T-helper 1 cell (primary cell): ENCODE data around the gene TNRC18.
A peak's percentile ranks its signal among the peaks of the same experiment; 100 is the strongest.

ENCODE experiments used
- DNase-seq, 5 donors: peaks; one replicate each; pipeline ENCODE4 v3.0.0-alpha.2; 2012 to 2020

Gene TNRC18

DNA sequence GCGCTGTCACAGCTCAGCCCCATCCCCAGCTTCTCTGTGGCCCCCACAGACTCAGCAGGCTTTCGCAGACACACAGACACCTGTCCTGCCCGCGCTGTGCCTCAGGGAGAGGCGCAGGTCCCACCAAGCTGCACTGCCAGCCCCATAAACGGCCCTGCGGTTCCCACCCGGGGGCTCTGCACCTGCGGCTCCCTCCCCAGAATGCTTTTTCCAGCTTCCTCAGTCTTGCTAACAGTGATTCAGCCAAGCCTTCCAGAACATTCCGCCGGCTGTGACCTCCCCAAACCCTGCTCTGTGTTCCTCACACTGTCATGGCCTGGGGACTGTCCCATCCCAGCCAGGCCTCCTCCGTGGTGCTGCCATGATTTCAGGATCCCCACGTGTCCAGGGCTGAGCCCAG is 27.8 kb upstream of the TNRC18 start:
- DNase-seq: no peak

DNA sequence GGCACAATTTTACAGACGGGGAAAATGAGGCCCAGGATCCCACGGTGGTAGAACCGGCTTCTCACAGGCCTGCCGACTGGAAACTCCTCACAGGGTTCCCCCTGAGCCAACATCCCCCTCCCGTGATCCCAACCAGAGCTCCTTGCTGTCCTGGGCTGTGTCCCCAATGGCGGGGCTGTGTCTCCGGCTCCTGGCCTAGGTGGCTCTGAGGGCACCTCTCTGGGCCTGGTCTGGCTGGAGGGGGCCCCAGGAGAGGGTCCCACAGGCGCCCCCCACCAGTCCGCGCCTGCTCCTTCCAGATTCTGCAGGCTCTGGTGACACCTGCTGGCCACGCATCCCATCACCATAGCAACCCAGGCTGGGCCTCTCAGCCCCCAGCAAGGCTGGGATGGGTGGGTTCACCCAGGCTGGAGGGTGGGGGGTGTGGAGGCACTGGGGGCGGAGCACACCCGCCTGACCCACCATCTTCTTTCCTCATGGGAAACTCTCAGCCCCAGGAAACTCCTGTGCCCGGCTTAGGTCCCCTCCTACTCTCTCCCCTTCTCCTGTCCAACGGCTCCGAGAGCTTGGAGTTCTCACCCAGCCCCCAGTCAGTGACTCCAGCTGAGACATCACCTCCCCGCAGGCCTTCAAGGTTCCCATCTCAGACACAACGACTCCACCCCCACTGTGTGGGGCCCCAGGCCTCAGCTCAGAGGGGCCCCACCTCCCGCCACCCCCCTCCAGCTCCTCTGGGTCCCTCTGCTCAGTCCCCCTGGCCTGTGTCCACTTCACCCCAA is 27.1 kb upstream of the TNRC18 start:
- peak in 2 of 5 donors; percentile 19 to 29 for DNase-seq

DNA sequence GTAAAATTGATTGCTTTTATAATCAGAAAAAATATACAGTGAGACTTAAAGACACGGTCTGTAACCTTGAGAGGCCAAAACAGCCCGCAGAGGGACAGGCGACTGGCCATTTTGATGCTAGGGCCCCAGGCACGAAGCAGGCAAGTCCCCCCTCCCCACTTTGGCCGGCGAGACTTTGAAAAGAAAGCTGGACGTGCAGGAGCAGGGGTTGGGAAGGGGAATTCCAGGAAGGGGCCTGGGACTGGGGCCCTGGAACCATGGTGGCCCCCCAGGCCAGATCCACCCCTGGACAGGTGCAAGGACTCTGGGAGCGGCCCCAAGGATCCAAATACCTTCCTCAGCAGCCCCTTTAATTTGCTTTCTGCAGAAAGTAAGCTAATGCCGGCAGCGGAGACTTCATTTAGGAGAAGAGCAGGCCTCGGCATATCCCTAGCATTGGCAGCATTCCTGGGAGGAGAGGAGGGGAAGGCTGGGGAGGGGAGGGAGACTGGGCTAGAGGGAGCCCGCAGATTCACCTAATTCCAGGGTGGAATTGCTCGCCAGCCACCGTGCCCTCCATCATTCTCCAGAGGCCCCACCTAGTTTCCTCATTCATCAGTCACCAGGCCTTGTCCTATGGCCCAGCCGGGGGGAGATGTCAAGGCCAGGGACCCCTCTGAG is 24.9 kb upstream of the TNRC18 start:
- DNase-seq: no peak

DNA sequence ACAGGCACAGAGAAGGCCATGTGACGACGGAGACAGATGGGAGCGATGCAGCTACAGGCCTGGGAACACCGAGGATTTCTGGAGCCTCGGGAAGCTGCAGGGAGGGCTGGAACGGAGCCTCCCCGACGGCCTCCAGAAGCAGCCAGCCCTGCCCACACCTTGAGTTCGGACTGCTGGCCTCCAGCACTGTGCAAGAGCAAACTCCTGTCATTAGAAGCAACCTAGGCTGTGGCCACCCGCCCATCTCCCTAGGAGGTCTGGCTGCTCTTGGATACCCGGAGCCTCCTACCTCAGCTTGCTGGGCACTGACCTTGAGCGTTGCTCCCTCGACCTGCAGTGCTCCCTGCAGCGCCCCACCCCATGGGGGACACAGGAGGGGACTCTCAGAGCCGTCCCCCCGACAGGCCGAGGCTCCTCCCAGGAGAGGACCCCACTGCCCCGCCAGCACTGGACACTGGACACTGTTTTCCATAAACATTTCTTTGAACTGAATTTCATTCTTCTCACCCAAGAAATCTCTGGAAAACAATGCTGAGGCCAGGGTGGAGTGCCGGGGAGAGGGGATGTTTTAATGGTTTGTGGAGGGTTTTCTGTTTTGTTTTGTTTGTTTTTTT is 22.5 kb upstream of the TNRC18 start:
- DNase-seq: no peak

DNA sequence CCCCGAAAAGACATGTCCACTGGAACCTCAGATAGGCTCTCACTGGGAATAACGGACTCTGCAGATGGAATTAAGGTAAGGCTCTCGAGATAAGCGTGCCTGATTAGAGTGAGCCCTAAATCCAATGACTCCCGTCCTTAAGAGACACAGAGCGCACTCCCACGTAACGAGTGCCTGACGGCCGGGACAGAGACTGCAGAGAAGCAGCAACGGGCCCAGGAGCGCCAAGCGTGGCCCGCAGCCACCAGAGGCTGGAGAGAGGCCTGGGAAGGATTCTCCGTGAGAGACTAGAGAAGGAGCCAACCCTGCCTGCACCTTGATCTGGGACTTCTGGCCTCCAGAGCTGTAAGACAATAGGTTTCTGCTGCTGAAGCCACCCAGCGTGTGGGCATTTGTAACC is 20.0 kb upstream of the TNRC18 start:
- DNase-seq: no peak

DNA sequence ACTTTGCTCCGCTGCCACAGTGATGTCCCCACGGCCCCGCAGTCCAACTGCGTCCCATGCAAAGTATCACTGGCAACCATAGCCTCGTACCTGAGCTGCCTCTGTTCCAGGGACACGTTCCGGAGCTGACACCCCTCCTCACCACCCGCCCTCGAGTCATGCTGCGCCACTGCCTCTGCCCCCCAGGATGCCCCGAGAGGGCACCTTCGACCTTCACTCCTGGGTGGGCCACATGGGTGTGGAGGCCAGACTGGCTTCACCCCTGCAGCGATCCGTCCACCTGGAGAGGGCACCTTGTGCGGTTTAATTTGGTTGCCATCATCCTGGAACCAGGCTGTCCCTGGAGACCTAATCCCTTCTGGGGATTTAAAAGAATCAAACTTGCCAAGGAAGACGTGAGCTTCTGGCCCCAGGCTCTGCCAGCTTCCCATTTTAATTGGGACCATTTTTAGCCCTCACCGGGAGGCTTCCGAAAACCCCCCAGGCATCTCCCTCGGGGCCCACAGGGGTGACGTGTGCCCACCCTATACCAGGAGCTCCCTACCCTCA is 19.2 kb upstream of the TNRC18 start:
- no peak for DNase-seq

DNA sequence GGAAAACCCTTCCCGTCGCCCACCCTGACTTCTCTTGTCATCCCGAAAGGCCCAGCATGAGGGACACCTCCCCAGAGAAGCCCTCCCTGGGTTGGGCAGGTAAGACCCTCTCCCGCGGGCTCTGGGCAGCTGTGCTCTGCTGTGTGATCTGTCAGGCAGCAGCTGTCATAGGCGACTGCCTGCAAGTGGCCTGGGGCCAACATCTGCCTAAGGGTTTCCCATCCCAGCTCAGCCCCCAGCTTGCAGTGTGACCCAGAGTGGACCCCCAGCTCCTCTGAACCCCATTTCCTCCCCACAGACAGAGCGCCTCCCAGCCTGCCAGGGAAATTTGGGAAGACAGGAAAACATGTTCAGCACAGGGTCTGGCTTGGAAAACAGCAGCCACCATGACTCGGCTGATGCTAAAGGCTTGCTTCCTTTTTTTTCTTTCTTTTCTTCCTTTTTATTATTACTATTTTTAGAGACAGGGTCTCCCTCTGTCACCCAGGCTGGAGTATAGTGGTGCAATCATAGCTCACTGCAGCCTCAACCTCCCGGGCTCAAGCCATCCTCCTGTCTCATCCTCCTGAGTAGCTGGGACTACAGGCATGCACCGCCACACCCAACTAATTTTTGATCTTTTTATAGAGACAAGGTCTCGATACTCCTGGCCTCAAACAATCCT is 18.3 kb upstream of the TNRC18 start:
- DNase-seq: no peak

DNA sequence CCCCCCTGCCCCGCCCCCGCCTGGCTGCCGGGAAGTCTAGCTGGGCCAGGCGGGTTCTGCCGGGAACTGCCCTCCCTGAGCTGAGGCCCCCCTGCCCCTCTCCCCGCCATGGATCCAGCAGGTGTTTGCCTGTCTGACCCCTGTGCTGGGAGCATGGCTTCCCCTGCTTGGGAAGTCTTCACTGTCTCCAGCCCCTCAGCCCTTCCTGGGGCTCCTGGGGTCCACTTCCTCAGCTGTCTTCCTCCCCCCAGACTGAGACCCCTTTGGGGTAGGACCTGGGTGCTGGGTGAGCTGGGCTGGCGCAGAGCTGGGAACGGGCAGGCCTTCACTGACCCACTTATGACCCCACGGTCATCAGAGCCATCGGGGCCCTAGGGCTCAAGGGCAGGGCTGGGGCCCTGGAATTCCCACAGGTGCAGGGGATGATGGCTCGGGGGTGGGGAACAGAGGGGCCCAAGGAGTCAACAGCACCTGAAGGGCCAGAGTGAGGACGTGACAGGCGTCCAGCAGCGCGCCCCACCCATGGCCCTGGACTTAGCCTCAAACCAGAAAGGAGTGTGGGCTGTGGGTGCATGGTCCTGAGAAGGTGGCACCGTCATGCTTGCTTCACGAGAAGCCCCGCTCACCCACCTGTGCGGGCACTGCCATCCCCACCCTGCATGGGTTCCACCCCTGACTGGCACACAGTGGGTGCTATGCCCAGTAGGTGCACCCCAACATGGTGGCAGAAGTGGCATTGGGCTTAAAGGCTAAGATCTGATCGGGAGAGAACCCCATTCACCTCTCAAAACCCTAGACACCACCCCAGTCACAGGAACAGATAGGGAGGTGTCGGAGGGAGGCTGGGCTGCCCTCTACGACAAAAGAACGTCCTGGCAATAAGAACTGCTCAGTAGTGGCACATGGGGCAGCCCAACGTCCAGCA is 16.2 kb upstream of the TNRC18 start:
- DNase-seq: no peak

DNA sequence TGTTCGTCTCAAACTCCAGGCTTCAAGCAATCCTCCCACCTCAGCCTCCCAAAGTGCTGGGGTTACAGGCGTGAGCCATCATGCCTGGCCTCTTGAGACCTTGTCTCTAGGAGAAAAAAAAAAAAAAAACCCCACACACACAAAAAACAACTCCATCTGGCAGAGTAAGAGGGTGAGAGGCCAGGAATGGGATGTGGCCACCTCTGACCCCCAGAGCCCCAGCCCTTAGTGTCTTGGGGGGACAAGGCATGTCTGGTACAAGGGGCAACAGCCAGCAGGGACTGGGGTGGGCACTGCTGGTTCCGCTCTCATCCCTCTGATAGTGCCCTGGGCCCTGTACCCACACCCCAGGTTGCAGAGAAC is 15.6 kb upstream of the TNRC18 start:
- DNase-seq: no peak

DNA sequence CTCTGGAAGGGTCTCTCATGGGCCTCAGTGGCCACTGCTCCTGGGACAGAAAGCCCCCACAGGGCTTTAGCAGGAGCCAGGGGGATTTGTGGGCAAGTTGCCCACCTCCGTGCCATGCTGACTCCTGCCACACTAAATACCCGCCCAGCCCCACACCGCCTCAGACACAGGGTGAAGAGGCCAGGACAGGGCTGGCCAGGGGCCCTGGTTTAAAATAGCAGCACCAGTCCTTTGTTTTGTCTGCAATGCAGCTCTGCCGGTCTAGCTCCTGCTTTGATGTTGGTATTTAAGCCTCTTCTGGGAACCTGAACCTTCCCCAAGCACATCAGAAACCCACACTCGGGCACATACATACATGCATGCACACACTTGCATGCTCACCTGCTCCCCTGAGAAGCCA is 14.4 kb upstream of the TNRC18 start:
- DNase-seq: no peak

DNA sequence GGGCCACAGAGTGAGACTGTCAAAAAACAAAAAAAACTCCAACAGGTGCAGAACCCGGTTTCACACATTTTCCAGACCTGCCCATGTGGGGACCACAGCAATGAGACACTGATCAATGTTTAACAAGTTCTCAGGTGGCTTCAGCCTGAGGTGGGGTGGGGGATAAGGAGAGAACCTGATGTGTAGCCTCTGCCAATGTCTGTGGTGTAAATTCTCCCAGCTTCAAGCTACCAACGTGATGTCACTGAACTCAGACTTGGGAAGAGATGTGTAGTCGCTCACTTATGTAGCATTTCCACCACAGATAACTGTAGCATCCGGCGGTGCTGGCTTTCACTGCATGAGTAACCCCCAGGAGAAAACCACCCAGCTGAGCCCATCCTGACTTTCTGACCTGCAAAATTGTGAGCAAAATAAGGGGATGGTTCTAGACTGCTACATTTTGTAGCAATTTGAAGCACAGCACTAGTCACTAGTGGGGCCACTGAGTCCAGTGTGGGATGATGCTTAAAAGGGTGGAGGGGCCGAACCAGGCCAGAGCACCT is 13.8 kb upstream of the TNRC18 start:
- DNase-seq: no peak

DNA sequence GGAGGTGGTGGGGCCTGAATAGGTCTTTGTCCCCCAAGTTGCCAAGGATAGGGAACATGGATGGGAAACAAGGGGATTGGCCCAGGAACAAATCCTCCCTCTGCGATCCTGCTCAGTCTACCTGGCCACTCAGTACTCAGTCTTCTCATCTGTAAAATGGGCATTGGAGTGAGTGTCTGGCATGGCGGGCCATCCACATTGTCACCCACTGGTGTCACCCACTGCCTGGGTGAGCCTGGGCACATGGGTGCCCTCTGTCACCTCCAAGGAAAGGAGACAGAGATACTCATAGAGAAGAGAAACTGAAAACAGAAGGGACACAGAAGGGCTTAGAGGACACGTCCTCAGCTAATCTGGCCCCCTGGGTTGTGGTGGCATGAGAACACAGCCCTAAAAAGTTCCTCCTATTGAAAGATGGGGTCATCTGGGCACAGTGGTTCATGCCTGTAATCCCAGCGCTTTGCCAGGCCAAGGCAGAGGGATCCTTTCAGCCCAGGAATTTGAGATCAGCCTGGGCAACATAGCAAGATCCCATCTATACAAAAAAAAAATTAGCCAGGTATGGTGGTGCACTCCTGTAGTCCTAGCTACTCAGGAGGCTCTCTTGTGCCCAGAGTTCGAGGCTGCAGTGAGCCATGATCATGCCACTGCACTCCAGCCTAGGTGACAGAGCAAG is 12.5 kb upstream of the TNRC18 start:
- no peak for DNase-seq

DNA sequence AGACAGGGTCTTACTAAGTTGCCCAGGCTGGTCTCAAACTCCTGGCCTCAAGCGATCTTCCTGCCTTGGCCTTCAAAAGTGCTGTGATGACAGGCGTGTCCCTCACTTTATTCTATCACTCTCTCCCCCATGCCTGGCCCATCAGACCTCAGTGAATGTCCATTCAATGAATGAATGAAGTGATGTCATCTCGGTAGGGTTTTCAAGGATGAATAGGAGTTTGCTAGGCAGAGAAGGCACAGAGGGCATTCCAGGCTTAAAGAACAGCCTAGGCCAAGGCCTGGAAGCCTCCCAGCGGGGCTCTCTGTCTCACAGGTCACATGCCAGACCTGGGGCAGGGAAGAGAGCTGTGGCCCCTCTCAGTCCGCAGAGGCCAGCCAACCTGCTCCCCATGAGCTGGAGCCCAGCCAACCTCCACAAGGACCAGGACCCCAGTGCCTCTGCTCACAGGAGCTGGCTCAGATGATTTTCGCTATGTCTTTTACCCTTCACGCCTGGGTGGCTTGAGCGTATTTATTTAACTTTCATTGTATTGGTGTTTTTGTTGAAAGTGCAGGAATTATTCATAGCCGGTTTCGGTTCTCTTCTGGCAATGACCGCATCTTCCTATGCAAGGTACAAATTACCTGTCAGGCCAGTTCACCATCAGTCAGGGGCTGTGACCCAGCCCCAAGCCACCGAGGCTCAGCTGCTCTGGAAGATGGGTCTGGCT is 11.8 kb upstream of the TNRC18 start:
- no peak for DNase-seq

DNA sequence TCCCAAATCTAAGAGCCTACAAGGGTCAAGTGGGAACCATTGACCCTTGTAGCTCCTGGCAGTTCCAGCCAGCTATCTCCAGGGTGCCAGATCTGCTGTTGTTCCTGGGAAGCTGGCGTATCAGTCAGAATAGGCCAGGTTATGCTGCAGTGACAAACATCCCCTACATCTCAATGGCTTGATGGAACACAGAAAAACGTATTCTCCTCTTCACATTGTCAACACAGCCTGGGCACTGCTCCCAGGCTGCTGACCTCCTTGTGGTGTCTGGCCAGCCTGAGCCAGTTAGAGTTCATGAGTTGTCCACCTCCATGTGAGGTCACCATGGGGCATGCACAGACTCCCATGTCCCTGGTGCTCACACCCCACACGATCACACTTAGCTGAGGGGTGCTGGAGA is 9.5 kb upstream of the TNRC18 start:
- DNase-seq: no peak

DNA sequence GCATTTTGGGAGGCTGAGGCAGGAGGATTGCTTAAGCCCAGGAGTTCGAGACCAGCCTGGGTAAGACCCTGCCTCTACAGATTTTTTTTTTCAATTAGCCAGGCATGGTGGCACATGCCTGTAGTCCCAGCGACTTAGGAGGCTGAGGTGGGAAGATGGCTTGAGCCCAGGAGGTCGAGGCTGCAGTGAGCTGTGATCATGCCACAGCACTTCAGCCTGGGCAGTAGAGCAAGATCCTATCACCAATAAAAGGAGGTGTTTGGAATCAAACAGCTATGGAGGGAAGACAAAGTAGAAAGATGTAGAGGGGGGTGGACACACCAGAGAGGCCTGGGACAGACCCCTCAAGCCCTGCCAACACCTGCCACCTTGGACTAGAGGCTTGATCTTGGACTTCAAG is 9.1 kb upstream of the TNRC18 start:
- DNase-seq: no peak

DNA sequence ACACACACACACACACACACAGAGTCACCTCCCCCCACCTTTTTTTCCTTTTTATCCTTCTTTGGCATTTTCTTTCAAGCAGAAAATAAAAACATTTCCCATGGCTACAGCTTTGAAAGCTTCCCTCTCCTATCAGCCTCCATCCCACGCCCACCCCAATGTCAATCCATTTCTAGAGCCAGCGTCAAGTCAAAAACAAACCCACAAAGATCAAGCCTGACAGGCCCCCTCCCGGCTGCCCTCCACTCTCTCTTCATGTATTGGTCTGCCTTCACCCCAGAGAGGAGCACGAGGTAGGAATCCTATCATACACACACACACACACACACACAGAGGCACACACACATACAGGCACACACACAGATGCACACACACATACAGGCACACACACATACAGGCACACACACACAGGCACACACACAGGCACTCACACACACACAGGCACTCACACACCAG is 8.0 kb upstream of the TNRC18 start:
- DNase-seq: no peak

DNA sequence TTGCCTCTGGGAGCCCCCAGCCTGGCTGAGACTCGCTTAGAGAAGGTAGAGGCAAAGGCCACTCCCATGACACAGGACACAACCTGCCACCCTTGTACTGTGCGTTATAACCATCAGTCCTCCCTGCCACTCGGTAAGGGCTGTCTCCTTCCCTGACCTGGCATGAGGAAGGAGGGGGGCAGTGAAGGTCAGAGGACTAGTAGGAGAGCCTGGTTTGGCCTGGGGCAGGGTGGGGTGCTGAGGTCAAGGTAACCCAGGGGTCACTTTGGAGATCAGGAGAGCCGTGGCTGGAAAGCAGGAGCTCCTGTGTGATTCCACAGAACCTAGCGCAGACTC is 6.9 kb upstream of the TNRC18 start:
- no peak for DNase-seq

DNA sequence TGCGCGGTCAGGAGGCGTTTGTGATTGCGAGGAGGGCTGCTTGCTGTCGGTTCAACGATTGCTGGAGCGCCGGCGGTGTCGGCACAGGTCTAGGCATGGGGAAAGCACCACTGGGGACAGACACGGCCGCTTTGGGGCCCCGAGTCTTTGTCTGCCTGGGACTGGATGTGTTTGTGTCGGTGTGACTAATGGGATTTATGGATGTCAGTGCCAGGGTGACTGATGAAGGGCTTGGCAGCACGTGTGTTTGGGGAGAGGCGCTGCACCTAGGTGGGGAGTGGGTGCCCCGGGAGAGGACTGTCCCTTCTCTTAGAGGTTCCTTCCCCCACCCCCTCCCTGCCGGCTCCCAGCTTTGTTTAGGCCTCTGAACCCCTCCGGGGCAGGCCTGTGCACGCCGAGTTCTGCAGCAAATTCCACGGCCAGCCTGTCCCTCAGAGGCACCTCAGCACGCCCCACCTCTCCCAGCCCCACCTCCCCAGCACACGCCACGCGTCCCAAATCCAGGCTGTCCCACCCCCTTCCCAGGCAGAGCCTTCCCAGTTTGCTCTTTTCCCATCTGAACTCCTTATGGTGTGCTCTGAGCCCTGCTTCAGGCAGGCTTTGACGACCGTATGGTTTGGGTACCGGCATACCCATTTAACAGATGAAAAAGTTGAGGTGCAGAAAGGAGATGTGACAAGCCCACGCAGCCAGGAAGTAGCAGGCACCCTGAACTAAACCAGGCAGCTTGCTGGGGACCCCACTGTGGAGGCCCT is 6.4 kb upstream of the TNRC18 start:
- DNase-seq: no peak

DNA sequence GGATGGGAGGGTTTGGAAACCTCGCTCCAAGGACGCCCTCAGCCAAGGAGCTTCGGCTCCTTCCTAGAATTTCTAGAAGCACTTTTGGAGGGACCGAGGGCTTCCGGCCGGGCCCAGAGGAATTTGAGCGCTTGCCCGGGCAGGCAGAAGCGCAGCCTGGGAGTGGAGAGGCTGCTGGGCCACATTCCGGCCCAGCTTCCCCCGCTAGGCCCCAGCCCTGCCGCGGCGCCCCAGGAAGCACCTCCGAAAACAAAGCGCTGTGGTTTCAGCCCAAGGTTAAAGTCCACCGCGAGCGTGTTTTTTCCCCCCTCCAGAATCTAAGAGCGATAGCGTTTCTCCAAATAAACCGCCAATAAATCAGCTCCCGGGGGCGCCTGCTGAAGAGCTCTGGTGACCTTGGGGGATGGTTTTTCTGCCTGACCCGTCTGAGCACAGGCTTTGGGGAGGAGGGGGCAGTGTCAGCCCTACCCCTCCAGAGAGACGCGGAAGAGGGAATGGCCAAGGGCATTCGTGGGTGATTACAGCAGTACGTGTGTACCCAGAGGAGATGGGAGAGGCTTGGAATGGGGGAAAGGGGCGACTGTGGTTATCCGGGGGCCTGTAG is 5.7 kb upstream of the TNRC18 start:
- DNase-seq: no peak
